ENCODE data around the gene NKPD1.
A peak's percentile ranks its signal among the peaks of the same experiment; 100 is the strongest.

Gene NKPD1

GRCh38 chr19:45170146-45171106 is 9.6 kb upstream of the NKPD1 start:
- no peaks in the 10 kb centered on the region for H3K9me3 ChIP-seq (ENCODE audit: control insufficient read depth, low read length)
- H3K9ac ChIP-seq (ENCODE audit: low read length) = no peak overlapping the region
- no peaks in the 10 kb centered on the region for H3K36me3 ChIP-seq (ENCODE audit: control insufficient read depth, insufficient read depth, low read length)
- H3K4me1 ChIP-seq (ENCODE audit: control insufficient read depth, insufficient read depth, low read length) = peaks cover 24% of the 10 kb centered on the region
- H3K27me3 ChIP-seq (ENCODE audit: control insufficient read depth, insufficient read depth, low read length) = no peaks in the 10 kb centered on the region
- no peak overlapping the region for H3K4me3 ChIP-seq (ENCODE audit: low read length)

- Histone ChIP-seq H3K4me3 (ENCODE audit: low read length) (no peak overlapping the region), H3K27me3 (ENCODE audit: control insufficient read depth, insufficient read depth, low read length) (no peaks in the 10 kb centered on the region), H3K4me1 (ENCODE audit: control insufficient read depth, insufficient read depth, low read length) (peaks cover 30% of the 10 kb centered on the region), H3K9ac (ENCODE audit: low read length) (no peak overlapping the region), H3K36me3 (ENCODE audit: control insufficient read depth, insufficient read depth, low read length) (no peaks in the 10 kb centered on the region), H3K9me3 (ENCODE audit: control insufficient read depth, low read length) (no peaks in the 10 kb centered on the region)
These were observed 8.8 kb upstream of the NKPD1 start for GRCh38 chr19:45169602-45170001.

DNA sequence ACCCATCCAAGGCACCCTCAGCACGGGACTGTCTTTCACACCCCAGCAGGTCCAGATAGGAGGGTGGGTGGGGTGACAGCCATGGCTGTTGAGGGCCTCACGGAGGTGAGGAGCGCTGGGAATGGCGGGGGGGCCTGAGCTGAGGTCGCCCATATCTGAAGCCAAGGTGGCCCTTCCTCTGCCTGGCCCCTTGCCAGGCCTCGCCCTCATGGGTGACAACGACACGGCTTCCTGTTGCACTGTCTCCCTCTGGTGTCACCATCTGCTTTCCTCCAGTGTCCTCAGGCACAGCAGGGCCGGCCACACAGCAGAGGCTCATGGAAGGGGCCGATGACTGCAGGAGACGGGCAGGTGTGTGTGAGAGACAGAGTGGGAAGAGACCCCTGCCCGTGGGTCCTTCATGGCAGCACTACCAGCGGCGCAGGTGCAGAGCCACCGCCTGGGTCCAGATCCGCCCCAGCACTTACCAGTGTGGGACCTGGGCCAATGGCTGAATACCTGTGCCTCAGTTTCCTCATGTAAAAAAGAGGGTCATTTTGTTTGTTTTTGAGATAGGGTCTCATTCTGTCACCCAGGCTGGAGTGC is 8.1 kb upstream of the NKPD1 start:
- Histone ChIP-seq H3K9me3 (ENCODE audit: control insufficient read depth, low read length) (no peaks in the 10 kb centered on the region), H3K27me3 (ENCODE audit: control insufficient read depth, insufficient read depth, low read length) (no peaks in the 10 kb centered on the region), H3K4me1 (ENCODE audit: control insufficient read depth, insufficient read depth, low read length) (peaks cover 37% of the 10 kb centered on the region), H3K4me3 (ENCODE audit: low read length) (no peak overlapping the region), H3K36me3 (ENCODE audit: control insufficient read depth, insufficient read depth, low read length) (no peaks in the 10 kb centered on the region), H3K9ac (ENCODE audit: low read length) (no peak overlapping the region)

GRCh38 chr19:45166723-45167252 is 6.0 kb upstream of the NKPD1 start:
- Histone ChIP-seq H3K9me3 (ENCODE audit: control insufficient read depth, low read length) (no peaks in the 10 kb centered on the region), H3K27me3 (ENCODE audit: control insufficient read depth, insufficient read depth, low read length) (peaks cover 12% of the 10 kb centered on the region), H3K4me3 (ENCODE audit: low read length) (no peak overlapping the region), H3K4me1 (ENCODE audit: control insufficient read depth, insufficient read depth, low read length) (peaks cover 29% of the 10 kb centered on the region), H3K9ac (ENCODE audit: low read length) (no peak overlapping the region), H3K36me3 (ENCODE audit: control insufficient read depth, insufficient read depth, low read length) (no peaks in the 10 kb centered on the region)

DNA sequence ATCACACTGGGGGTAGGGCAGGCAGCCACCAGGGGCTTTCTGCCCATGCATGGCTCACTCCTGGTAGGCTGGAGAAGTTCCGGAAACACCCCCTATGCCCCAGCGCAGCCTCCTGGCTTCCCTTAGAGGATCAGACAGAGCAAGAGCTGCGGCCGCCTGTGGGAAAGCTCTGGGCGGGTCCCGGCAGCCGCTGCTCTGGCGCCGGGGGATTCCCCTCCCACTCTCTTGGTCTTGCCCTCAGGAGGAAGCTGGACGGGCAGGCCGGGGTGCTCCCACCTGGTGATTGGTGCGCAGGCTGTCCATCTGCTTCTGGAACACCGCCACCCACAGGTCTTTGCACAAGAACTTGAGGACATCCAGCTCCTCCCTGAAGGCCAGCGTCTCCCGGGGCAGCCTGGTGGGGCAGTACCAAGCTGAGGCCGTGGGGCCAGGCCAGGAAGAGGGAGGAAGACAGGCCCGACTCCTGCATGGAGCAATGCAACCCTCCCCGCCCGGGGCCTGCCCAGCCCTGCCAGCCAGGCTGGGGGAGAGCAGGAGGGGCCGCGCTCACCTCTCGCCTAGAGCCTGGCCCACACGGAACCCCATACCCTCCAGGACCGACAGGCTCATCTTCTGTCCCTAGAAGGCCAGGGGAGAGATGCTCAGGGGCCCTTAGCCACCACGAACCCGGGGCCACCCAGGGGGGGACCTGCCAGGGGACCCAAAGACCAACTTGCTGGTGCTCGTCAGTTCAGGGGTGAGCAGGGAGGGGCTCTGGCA is 4.0 kb upstream of the NKPD1 start:
- H3K36me3 ChIP-seq (ENCODE audit: control insufficient read depth, insufficient read depth, low read length) = no peaks in the 10 kb centered on the region
- no peaks in the 10 kb centered on the region for H3K9me3 ChIP-seq (ENCODE audit: control insufficient read depth, low read length)
- no peak overlapping the region for H3K4me3 ChIP-seq (ENCODE audit: low read length)
- H3K4me1 ChIP-seq (ENCODE audit: control insufficient read depth, insufficient read depth, low read length) = peaks cover 27% of the 10 kb centered on the region
- H3K27me3 ChIP-seq (ENCODE audit: control insufficient read depth, insufficient read depth, low read length) = peaks cover 29% of the 10 kb centered on the region
- no peak overlapping the region for H3K9ac ChIP-seq (ENCODE audit: low read length)

- no peaks in the 10 kb centered on the region for H3K9me3 ChIP-seq (ENCODE audit: control insufficient read depth, low read length)
- no peak overlapping the region for H3K9ac ChIP-seq (ENCODE audit: low read length)
- H3K4me3 ChIP-seq (ENCODE audit: low read length) = no peak overlapping the region
- peaks cover 30% of the 10 kb centered on the region for H3K27me3 ChIP-seq (ENCODE audit: control insufficient read depth, insufficient read depth, low read length)
- H3K36me3 ChIP-seq (ENCODE audit: control insufficient read depth, insufficient read depth, low read length) = no peaks in the 10 kb centered on the region
- H3K4me1 ChIP-seq (ENCODE audit: control insufficient read depth, insufficient read depth, low read length) = peaks cover 27% of the 10 kb centered on the region
These were observed 3.1 kb upstream of the NKPD1 start for GRCh38 chr19:45163751-45164460.

DNA sequence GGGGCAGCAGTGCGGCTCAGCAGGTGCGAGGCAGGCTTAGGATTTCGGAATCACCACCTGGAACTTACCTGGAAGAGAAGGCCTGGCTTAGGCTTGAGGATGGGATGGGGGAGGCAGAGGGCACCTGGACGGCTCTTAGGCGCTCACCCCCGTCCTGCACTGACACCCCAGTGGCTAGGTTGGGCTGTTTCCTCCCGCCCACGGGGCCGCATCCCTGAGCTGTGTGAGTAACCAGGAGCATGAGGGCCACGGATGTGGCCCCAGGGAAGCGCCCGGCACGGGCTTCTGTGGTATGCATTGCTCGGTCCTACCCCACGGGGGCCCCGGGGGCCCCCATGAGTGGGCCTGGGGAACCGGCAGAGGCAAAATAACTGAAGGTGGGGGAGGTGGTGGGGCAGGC is 2.4 kb upstream of the NKPD1 start:
- H3K36me3 ChIP-seq (ENCODE audit: control insufficient read depth, insufficient read depth, low read length) = no peaks in the 10 kb centered on the region
- peaks cover 36% of the 10 kb centered on the region for H3K27me3 ChIP-seq (ENCODE audit: control insufficient read depth, insufficient read depth, low read length)
- H3K9me3 ChIP-seq (ENCODE audit: control insufficient read depth, low read length) = no peaks in the 10 kb centered on the region
- H3K4me1 ChIP-seq (ENCODE audit: control insufficient read depth, insufficient read depth, low read length) = peaks cover 27% of the 10 kb centered on the region
- H3K4me3 ChIP-seq (ENCODE audit: low read length) = no peak overlapping the region
- no peak overlapping the region for H3K9ac ChIP-seq (ENCODE audit: low read length)

GRCh38 chr19:45162608-45163143 is 1.9 kb upstream of the NKPD1 start:
- H3K36me3 ChIP-seq (ENCODE audit: control insufficient read depth, insufficient read depth, low read length) = no peaks in the 10 kb centered on the region
- H3K4me1 ChIP-seq (ENCODE audit: control insufficient read depth, insufficient read depth, low read length) = peaks cover 27% of the 10 kb centered on the region
- H3K4me3 ChIP-seq (ENCODE audit: low read length) = no peak overlapping the region
- H3K9me3 ChIP-seq (ENCODE audit: control insufficient read depth, low read length) = no peaks in the 10 kb centered on the region
- H3K9ac ChIP-seq (ENCODE audit: low read length) = no peak overlapping the region
- H3K27me3 ChIP-seq (ENCODE audit: control insufficient read depth, insufficient read depth, low read length) = peaks cover 38% of the 10 kb centered on the region

- H3K36me3 ChIP-seq (ENCODE audit: control insufficient read depth, insufficient read depth, low read length) = no peaks in the 10 kb centered on the region
- H3K27me3 ChIP-seq (ENCODE audit: control insufficient read depth, insufficient read depth, low read length) = peaks cover 38% of the 10 kb centered on the region
- no peak overlapping the region for H3K9ac ChIP-seq (ENCODE audit: low read length)
- H3K4me1 ChIP-seq (ENCODE audit: control insufficient read depth, insufficient read depth, low read length) = peaks cover 30% of the 10 kb centered on the region
- no peaks in the 10 kb centered on the region for H3K9me3 ChIP-seq (ENCODE audit: control insufficient read depth, low read length)
- no peak overlapping the region for H3K4me3 ChIP-seq (ENCODE audit: low read length)
These were observed 1.2 kb upstream of the NKPD1 start for GRCh38 chr19:45161738-45162607.

GRCh38 chr19:45159971-45160324 is 834 bp downstream of the NKPD1 start:
- H3K4me1 ChIP-seq (ENCODE audit: control insufficient read depth, insufficient read depth, low read length) = peaks cover 37% of the 10 kb centered on the region
- H3K36me3 ChIP-seq (ENCODE audit: control insufficient read depth, insufficient read depth, low read length) = no peaks in the 10 kb centered on the region
- peaks cover 41% of the 10 kb centered on the region for H3K27me3 ChIP-seq (ENCODE audit: control insufficient read depth, insufficient read depth, low read length)
- H3K9me3 ChIP-seq (ENCODE audit: control insufficient read depth, low read length) = no peaks in the 10 kb centered on the region
- H3K4me3 ChIP-seq (ENCODE audit: low read length) = no peak overlapping the region
- peak overlapping the region; percentile 34 for H3K9ac ChIP-seq (ENCODE audit: low read length)
